ENCODE data around the gene SLC13A3. TPM values are rescaled to one million over a fixed set of nuclear protein-coding genes. Genes with fewer than 3 reads are reported as not detected.

SLC13A3 gene
- total RNA-seq, 4 donors from 2014 or later = 0.34 to 1.5 (median 1.0) TPM

GRCh38 chr20:46683668-46683938, 32.3 kb upstream of the SLC13A3 start:
- no peak for TF ChIP-seq CTCF (IDR thresholded peaks at IDR 0.05)
- no peak for TF ChIP-seq POLR2A (IDR thresholded peaks at IDR 0.05)
- no peaks in the 10 kb centered on the region for H3K27me3 ChIP-seq
- peak overlapping the region in 3 of 4 donors; percentile 28 to 57 (median 34) for H3K4me3 ChIP-seq
- peak overlapping the region; percentile 55 to 80 (median 76) for H3K27ac ChIP-seq
- intact Hi-C loops (cut with DNase I) = no loop called here
- H3K4me1 ChIP-seq = peaks cover 22 to 69% (median 32%) of the 10 kb centered on the region in 3 donors
- DNase-seq = no peak
- WGBS, 2 donors = 25 to 36% methylated on average over 8 of the region's 8 CpGs
- H3K36me3 ChIP-seq = peaks cover 0 to 17% (median 4%) of the 10 kb centered on the region in 3 donors
- no peaks in the 10 kb centered on the region for H3K9me3 ChIP-seq

- intact Hi-C loops (cut with DNase I) = no loop called here
- no peaks in the 10 kb centered on the region for H3K27me3 ChIP-seq
- WGBS, 2 donors = 23 to 47% methylated on average over 12 of the region's 12 CpGs
- DNase-seq = no peak
- H3K9me3 ChIP-seq = no peaks in the 10 kb centered on the region
- H3K36me3 ChIP-seq = peaks cover 0 to 17% (median 4%) of the 10 kb centered on the region in 3 donors
- peak overlapping the region in 3 of 4 donors; percentile 28 to 57 (median 34) for H3K4me3 ChIP-seq
- TF ChIP-seq CTCF (IDR thresholded peaks at IDR 0.05) (no peak), POLR2A (IDR thresholded peaks at IDR 0.05) (no peak)
- H3K27ac ChIP-seq = peak overlapping the region; percentile 55 to 80 (median 76)
- peaks cover 17 to 65% (median 28%) of the 10 kb centered on the region in 3 donors for H3K4me1 ChIP-seq
Observed at GRCh38 chr20:46683011-46683667, 31.9 kb upstream of the SLC13A3 start.

- TF ChIP-seq CTCF (IDR thresholded peaks at IDR 0.05) = no peak
- no peak for TF ChIP-seq POLR2A (IDR thresholded peaks at IDR 0.05)
- no peaks in the 10 kb centered on the region for H3K9me3 ChIP-seq
- H3K36me3 ChIP-seq = peaks cover 0 to 17% (median 4%) of the 10 kb centered on the region in 3 donors
- no peak for DNase-seq
- intact Hi-C loops (cut with DNase I) = no loop called here
- H3K4me3 ChIP-seq = no peak overlapping the region
- H3K27me3 ChIP-seq = no peaks in the 10 kb centered on the region
- peaks cover 8 to 56% (median 19%) of the 10 kb centered on the region in 3 donors for H3K4me1 ChIP-seq
- WGBS, 2 donors = 84 to 85% methylated on average over 9 of the region's 9 CpGs
- no peak overlapping the region for H3K27ac ChIP-seq
Observed at GRCh38 chr20:46682063-46682821, 31.0 kb upstream of the SLC13A3 start.

- H3K4me3 ChIP-seq = no peak overlapping the region
- H3K4me1 ChIP-seq = peaks cover 7 to 46% (median 16%) of the 10 kb centered on the region in 3 donors
- DNase-seq = no peak
- intact Hi-C loops (cut with DNase I) = no loop called here
- H3K9me3 ChIP-seq = no peaks in the 10 kb centered on the region
- TF ChIP-seq CTCF (IDR thresholded peaks at IDR 0.05) = peak; percentile 61 to 81 (median 80)
- no peak for TF ChIP-seq POLR2A (IDR thresholded peaks at IDR 0.05)
- 41 to 47% methylated on average over 14 of the region's 14 CpGs for WGBS, 2 donors
- no peak overlapping the region for H3K27ac ChIP-seq
- no peaks in the 10 kb centered on the region for H3K27me3 ChIP-seq
- H3K36me3 ChIP-seq = peaks cover 0 to 11% (median 4%) of the 10 kb centered on the region in 3 donors
Observed at GRCh38 chr20:46681032-46681854, 30.0 kb upstream of the SLC13A3 start.
